Measurements from ENCODE around the gene DCAF5. TPM values are rescaled to one million over a fixed set of nuclear protein-coding genes. Genes with fewer than 3 reads are reported as not detected.

Gene DCAF5
- total and polyA plus RNA-seq, 2 of the 13 experiments (the other 11 are each of a cell fraction or from before 2014, with no cell fraction given) = 13.4 to 31.6 TPM

- TF ChIP-seq NBN (conservative IDR thresholded peaks at IDR 0.05) = no peak
- 0 out of 2 replicates have a peak, but pooled peaks have one; percentile 49 for TF ChIP-seq MXD1 (CRISPR knock-in tag; IDR thresholded peaks at IDR 0.05)
- no peak for TF ChIP-seq HMGXB3 (CRISPR knock-in tag; IDR thresholded peaks at IDR 0.05; ENCODE audit: borderline replicate concordance)
- TF ChIP-seq CBX2 (IDR thresholded peaks at IDR 0.05; ENCODE audit: low read depth, low read length) = no peak
- no peak; the same call in 1 of the 2 replicates for TF ChIP-seq CBX2 (CRISPR knock-in tag; IDR thresholded peaks at IDR 0.05; ENCODE audit: low read depth)
- peak; percentile 38; the same call in 1 of the 2 replicates for TF ChIP-seq ZNF7 (CRISPR knock-in tag; IDR thresholded peaks at IDR 0.05)
- peak; percentile 36; the same call in 1 of the 2 replicates for TF ChIP-seq ZNF710 (CRISPR knock-in tag; IDR thresholded peaks at IDR 0.05; ENCODE audit: borderline replicate concordance)
- TF ChIP-seq HNRNPL (IDR thresholded peaks at IDR 0.05; ENCODE audit: low read depth, low read length) = no peak
- TF ChIP-seq SRF (IDR thresholded peaks at IDR 0.05; ENCODE audit: low read depth, low read length) = 0 out of 2 replicates have a peak, but pooled peaks have one; percentile 64
- no peak for TF ChIP-seq TAF15 (IDR thresholded peaks at IDR 0.05; ENCODE audit: low read depth, low read length, poor library complexity, severe bottlenecking)
- peak; percentile 68; the same call in 1 of the 2 replicates for TF ChIP-seq GATA4 (IDR thresholded peaks at IDR 0.05; ENCODE audit: borderline replicate concordance, low read depth)
- TF ChIP-seq RXRB (CRISPR knock-in tag; IDR thresholded peaks at IDR 0.05; ENCODE audit: borderline replicate concordance) = no peak
- TF ChIP-seq ZNF639 (CRISPR knock-in tag; conservative IDR thresholded peaks at IDR 0.05) = peak; percentile 68
- TF ChIP-seq CCDC6 (CRISPR knock-in tag; IDR thresholded peaks at IDR 0.05) = no peak; the same call in 1 of the 2 replicates
- TF ChIP-seq ZNF782 (CRISPR knock-in tag; IDR thresholded peaks at IDR 0.05; ENCODE audit: borderline replicate concordance) = 0 out of 2 replicates have a peak, but pooled peaks have one; percentile 67
- TF ChIP-seq ZNF552 (CRISPR knock-in tag; IDR thresholded peaks at IDR 0.05; ENCODE audit: borderline replicate concordance) = no peak; the same call in 1 of the 2 replicates
- no peak for TF ChIP-seq HNRNPK (IDR thresholded peaks at IDR 0.05; ENCODE audit: low read depth, low read length, poor library complexity, severe bottlenecking)
- no peak for TF ChIP-seq ZBTB2 (CRISPR knock-in tag; IDR thresholded peaks at IDR 0.05; ENCODE audit: low read depth)
- TF ChIP-seq HDAC6 (IDR thresholded peaks at IDR 0.05; ENCODE audit: low read depth, low read length) = no peak
These were observed 38.6 kb upstream of the DCAF5 start, which contains the start of gene EXD2 (continued) for GRCh38 chr14:69191340-69192111.

Data from HepG2 (cell line).